Islet precursor cell (in vitro differentiated cells): ENCODE data around the gene CBL.

Source experiments
- DNase-seq: peaks from one replicate; pipeline ENCODE4 v3.0.0-alpha.2; 2018

The CBL gene

GRCh38 chr11:119277660-119278059 lies 71.5 kb downstream of the CBL start:
- no peak for DNase-seq

- no peak for DNase-seq
Observed at GRCh38 chr11:119282495-119282894, 76.4 kb downstream of the CBL start.

GRCh38 chr11:119284344-119285157 lies 78.4 kb downstream of the CBL start:
- DNase-seq: no peak

GRCh38 chr11:119285431-119285830 lies 79.3 kb downstream of the CBL start:
- DNase-seq: no peak

- DNase-seq: no peak
Observed at GRCh38 chr11:119288219-119288618, 82.1 kb downstream of the CBL start.

- no peak for DNase-seq
Observed at GRCh38 chr11:119290894-119291497, 84.9 kb downstream of the CBL start.

GRCh38 chr11:119293461-119293860 lies 87.3 kb downstream of the CBL start:
- no peak for DNase-seq

GRCh38 chr11:119295178-119295577 lies 89.0 kb downstream of the CBL start:
- DNase-seq: no peak

GRCh38 chr11:119297938-119298337 lies 91.8 kb downstream of the CBL start:
- DNase-seq: no peak

- DNase-seq: no peak
Observed at GRCh38 chr11:119298726-119299125, 92.6 kb downstream of the CBL start.

- DNase-seq: no peak
Observed at GRCh38 chr11:119299416-119299815, 93.3 kb downstream of the CBL start.

- DNase-seq: no peak
Observed at GRCh38 chr11:119300198-119300964, 94.2 kb downstream of the CBL start.

GRCh38 chr11:119303227-119303718 lies 97.1 kb downstream of the CBL start:
- DNase-seq: peak; percentile 7

GRCh38 chr11:119305556-119306372 lies 99.6 kb downstream of the CBL start:
- DNase-seq: no peak

GRCh38 chr11:119306373-119306890 lies 100.3 kb downstream of the CBL start:
- no peak for DNase-seq

- DNase-seq: peak; percentile 63
Observed at GRCh38 chr11:119307219-119307618, 101.1 kb downstream of the CBL start.

GRCh38 chr11:119307974-119308373 lies 101.8 kb downstream of the CBL start:
- DNase-seq: no peak

GRCh38 chr11:119309411-119309810 lies 103.3 kb downstream of the CBL start:
- no peak for DNase-seq

- DNase-seq: no peak
Observed at GRCh38 chr11:119309953-119310681, 104.0 kb downstream of the CBL start.

- DNase-seq: no peak
Observed at GRCh38 chr11:119310682-119311052, 104.5 kb downstream of the CBL start.

- no peak for DNase-seq
Observed at GRCh38 chr11:119314726-119315125, 108.6 kb downstream of the CBL start.
